HG03432 (cell line): ENCODE results near the gene SRGAP2C.
"Not testable (repeated sequence)": the region's sequence is repeated elsewhere in the genome, so short reads cannot be mapped to it uniquely, and the experiment has no call there.

Source experiments
- ATAC-seq: cut with Tn5 transposase; IDR thresholded peaks from one replicate; pipeline ENCODE4 v1.9.1; 2021; ENCODE audit warnings: mild to moderate bottlenecking, moderate library complexity; ENCODE audit not compliant: unreplicated experiment

Gene SRGAP2C

GRCh38 chr1:121226295-121226904 is 41.6 kb downstream of the SRGAP2C start:
- ATAC-seq, result not testable (repeated sequence)

GRCh38 chr1:121226925-121227324 is 42.1 kb downstream of the SRGAP2C start:
- not testable (repeated sequence) for ATAC-seq

GRCh38 chr1:121227544-121228330 is 43.0 kb downstream of the SRGAP2C start:
- ATAC-seq, result not testable (repeated sequence)

GRCh38 chr1:121230636-121231035 is 45.9 kb downstream of the SRGAP2C start:
- not testable (repeated sequence) for ATAC-seq

GRCh38 chr1:121232445-121233125 is 47.8 kb downstream of the SRGAP2C start:
- peak; percentile 86 for ATAC-seq

- not testable (repeated sequence) for ATAC-seq
Observed at GRCh38 chr1:121234090-121234759, 49.5 kb downstream of the SRGAP2C start.

- peak; percentile 97 for ATAC-seq
Observed at GRCh38 chr1:121238384-121238783, 53.6 kb downstream of the SRGAP2C start.

- ATAC-seq, result not testable (repeated sequence)
Observed at GRCh38 chr1:121243913-121244312, 59.1 kb downstream of the SRGAP2C start.

- not testable (repeated sequence) for ATAC-seq
Observed at GRCh38 chr1:121246399-121246798, 61.6 kb downstream of the SRGAP2C start.

- ATAC-seq, result not testable (repeated sequence)
Observed at GRCh38 chr1:121252656-121253055, 67.9 kb downstream of the SRGAP2C start.

- not testable (repeated sequence) for ATAC-seq
Observed at GRCh38 chr1:121254618-121255017, 69.8 kb downstream of the SRGAP2C start.

- ATAC-seq, result not testable (repeated sequence)
Observed at GRCh38 chr1:121257632-121258031, 72.9 kb downstream of the SRGAP2C start.

- ATAC-seq, result not testable (repeated sequence)
Observed at GRCh38 chr1:121258134-121258533, 73.4 kb downstream of the SRGAP2C start.

GRCh38 chr1:121260205-121260604 is 75.4 kb downstream of the SRGAP2C start:
- ATAC-seq, result not testable (repeated sequence)

GRCh38 chr1:121262163-121262562 is 77.4 kb downstream of the SRGAP2C start:
- not testable (repeated sequence) for ATAC-seq

- ATAC-seq, result peak; percentile 83
Observed at GRCh38 chr1:121263789-121264244, 79.0 kb downstream of the SRGAP2C start.

- ATAC-seq, result not testable (repeated sequence)
Observed at GRCh38 chr1:121267072-121267471, 82.3 kb downstream of the SRGAP2C start.

- ATAC-seq, result not testable (repeated sequence)
Observed at GRCh38 chr1:121269309-121269708, 84.5 kb downstream of the SRGAP2C start.

GRCh38 chr1:121269973-121270372 is 85.2 kb downstream of the SRGAP2C start:
- peak; percentile 36 for ATAC-seq

GRCh38 chr1:121271143-121271715 is 86.5 kb downstream of the SRGAP2C start:
- ATAC-seq, result peak; percentile 59
